Endothelial cell of umbilical vein (primary cell): Measurements from ENCODE around the gene CFTR.

Experiments
- EZH2 ChIP-seq: IDR thresholded peaks from 2 replicates; pipeline ENCODE4 v1.6.1; 2012; ENCODE audit warnings: borderline replicate concordance, low read depth, mild to moderate bottlenecking, moderate library complexity, low read length, inconsistent platforms; ENCODE audit not compliant: severe bottlenecking
- POLR2A ChIP-seq: IDR thresholded peaks from 2 replicates; pipeline ENCODE4 v1.6.1; 2012; ENCODE audit warnings: low read depth, mild to moderate bottlenecking, control low read depth, low read length
- TF ChIP-seq, protein P1 (sequence below), 2 donors: IDR thresholded peaks; 1 replicate in 1 of 2; 2 replicates in 1 of 2; pipeline ENCODE4 v1.5.1; 2011; ENCODE audit warnings: low read length in 2 of 2, mild to moderate bottlenecking in 2 of 2, moderate library complexity in 2 of 2, control low read depth in 1 of 2, inconsistent platforms in 1 of 2, low read depth in 1 of 2; ENCODE audit not compliant: insufficient read depth in 1 of 2; ENCODE audit errors: extremely low read depth in 1 of 2
- TF ChIP-seq, protein P2 (sequence below): IDR thresholded peaks from 2 replicates; pipeline ENCODE4 v1.6.1; 2011; ENCODE audit not compliant: insufficient read depth, insufficient read length

DNA sequence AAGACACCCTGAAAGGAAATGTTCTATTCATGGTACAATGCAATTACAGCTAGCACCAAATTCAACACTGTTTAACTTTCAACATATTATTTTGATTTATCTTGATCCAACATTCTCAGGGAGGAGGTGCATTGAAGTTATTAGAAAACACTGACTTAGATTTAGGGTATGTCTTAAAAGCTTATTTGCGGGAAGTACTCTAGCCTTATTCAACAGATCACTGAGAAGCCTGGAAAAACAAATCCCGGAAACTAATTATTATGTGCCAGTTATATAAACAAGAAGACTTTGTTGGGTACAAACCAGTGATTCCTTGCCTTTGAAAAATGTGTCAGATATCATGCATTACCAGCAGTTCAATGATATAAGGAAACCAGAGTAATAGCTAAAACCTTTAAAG lies 160.1 kb downstream of the CFTR start:
- TF ChIP-seq, protein P1, sequence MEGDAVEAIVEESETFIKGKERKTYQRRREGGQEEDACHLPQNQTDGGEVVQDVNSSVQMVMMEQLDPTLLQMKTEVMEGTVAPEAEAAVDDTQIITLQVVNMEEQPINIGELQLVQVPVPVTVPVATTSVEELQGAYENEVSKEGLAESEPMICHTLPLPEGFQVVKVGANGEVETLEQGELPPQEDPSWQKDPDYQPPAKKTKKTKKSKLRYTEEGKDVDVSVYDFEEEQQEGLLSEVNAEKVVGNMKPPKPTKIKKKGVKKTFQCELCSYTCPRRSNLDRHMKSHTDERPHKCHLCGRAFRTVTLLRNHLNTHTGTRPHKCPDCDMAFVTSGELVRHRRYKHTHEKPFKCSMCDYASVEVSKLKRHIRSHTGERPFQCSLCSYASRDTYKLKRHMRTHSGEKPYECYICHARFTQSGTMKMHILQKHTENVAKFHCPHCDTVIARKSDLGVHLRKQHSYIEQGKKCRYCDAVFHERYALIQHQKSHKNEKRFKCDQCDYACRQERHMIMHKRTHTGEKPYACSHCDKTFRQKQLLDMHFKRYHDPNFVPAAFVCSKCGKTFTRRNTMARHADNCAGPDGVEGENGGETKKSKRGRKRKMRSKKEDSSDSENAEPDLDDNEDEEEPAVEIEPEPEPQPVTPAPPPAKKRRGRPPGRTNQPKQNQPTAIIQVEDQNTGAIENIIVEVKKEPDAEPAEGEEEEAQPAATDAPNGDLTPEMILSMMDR (IDR thresholded peaks at IDR 0.05; ENCODE audit: extremely low read depth in 1 of 2, insufficient read depth in 1 of 2, low read depth in 1 of 2, low read length in 2 of 2): no peak
- no peak for TF ChIP-seq POLR2A
- TF ChIP-seq, protein P2, sequence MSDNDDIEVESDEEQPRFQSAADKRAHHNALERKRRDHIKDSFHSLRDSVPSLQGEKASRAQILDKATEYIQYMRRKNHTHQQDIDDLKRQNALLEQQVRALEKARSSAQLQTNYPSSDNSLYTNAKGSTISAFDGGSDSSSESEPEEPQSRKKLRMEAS: no peak
- TF ChIP-seq EZH2: no peak
